Endodermal cell (in vitro differentiated cells): ENCODE measurements around the gene NARS2. TPM values are rescaled to one million over a fixed set of nuclear protein-coding genes. Genes with fewer than 3 reads are reported as not detected.
"Not testable (repeated sequence)": the region's sequence is repeated elsewhere in the genome, so short reads cannot be mapped to it uniquely, and the experiment has no call there.

Experiments used
- DNase-seq: peaks from one replicate; pipeline ENCODE4 v3.0.0-alpha.2; 2017
- H3K27ac ChIP-seq: 2 replicates; pipeline ENCODE4 v1.5.1; 2013; ENCODE audit warnings: mild to moderate bottlenecking, low read depth, low read length, moderate library complexity
- H3K27me3 ChIP-seq: 2 replicates; pipeline ENCODE4 v1.6.1; 2013; ENCODE audit warnings: mild to moderate bottlenecking, low read length, moderate library complexity; ENCODE audit not compliant: insufficient read depth, control insufficient read depth, poor library complexity, severe bottlenecking
- H3K36me3 ChIP-seq: 2 replicates; pipeline ENCODE4 v1.7.0; 2013; ENCODE audit warnings: mild to moderate bottlenecking, low read length, moderate library complexity; ENCODE audit not compliant: control insufficient read depth, insufficient read depth
- H3K4me1 ChIP-seq: one replicate; pipeline ENCODE4 v1.7.0; 2013; ENCODE audit warnings: low read length; ENCODE audit not compliant: control insufficient read depth, insufficient read depth
- H3K4me3 ChIP-seq: 2 replicates; pipeline ENCODE4 v1.5.1; 2013; ENCODE audit warnings: mild to moderate bottlenecking, low read length, moderate library complexity
- H3K9ac ChIP-seq: 2 replicates; pipeline ENCODE4 v1.6.1; 2013; ENCODE audit warnings: mild to moderate bottlenecking, low read length, moderate library complexity; ENCODE audit not compliant: poor library complexity, severe bottlenecking; ENCODE audit errors: extremely low read depth
- H3K9me3 ChIP-seq: 2 replicates; pipeline ENCODE4 v1.6.1; 2013; ENCODE audit warnings: mild to moderate bottlenecking, low read length, moderate library complexity; ENCODE audit not compliant: control insufficient read depth
- H3K27ac Mint-ChIP-seq: 2 replicates; pipeline ENCODE4 v1.8.0; 2020; ENCODE audit warnings: mixed read lengths
- H3K27me3 Mint-ChIP-seq: 2 replicates; pipeline ENCODE4 v1.8.0; 2021; ENCODE audit warnings: mild to moderate bottlenecking, mixed read lengths; ENCODE audit not compliant: insufficient read depth
- H3K36me3 Mint-ChIP-seq: 2 replicates; pipeline ENCODE4 v1.8.0; 2020; ENCODE audit warnings: low read depth, mixed read lengths
- H3K4me1 Mint-ChIP-seq: 2 replicates; pipeline ENCODE4 v1.8.0; 2020; ENCODE audit warnings: mixed read lengths
- H3K4me3 Mint-ChIP-seq: 2 replicates; pipeline ENCODE4 v1.8.0; 2020; ENCODE audit warnings: mild to moderate bottlenecking, moderate library complexity, mixed read lengths
- H3K9me3 Mint-ChIP-seq: 2 replicates; pipeline ENCODE4 v1.8.0; 2020; ENCODE audit warnings: mild to moderate bottlenecking, mixed read lengths
- CTCF ChIP-seq: fragments of 200-600 bp; sonication (generic); conservative IDR thresholded peaks from 2 replicates; pipeline ENCODE4 v1.5.0; 2021; ENCODE audit warnings: antibody characterized with exemption, mild to moderate bottlenecking
- WGBS, 2 experiments: methylation state at CpG; one replicate each; pipeline versions ENCODE4 v1.1.5 to v1.1.7; 2013; ENCODE audit warnings: missing lambda C conversion rate in 2 of 2, mixed read lengths in 1 of 2; ENCODE audit not compliant: insufficient coverage in 1 of 2, insufficient read length in 1 of 2; 5-methylcytosine and 5-hydroxymethylcytosine counted together
- total RNA-seq, 2 donors: library from RNA; stranded (reverse); fragmentation: NEBNext Ultra II Directional in 1 of 2; extraction: Animal tissue kit (Norgen Biotek cat#: 25700) in 1 of 2; gene quantifications; 2 replicates in 1 of 2; 3 replicates in 1 of 2; pipeline ENCODE4 v1.2.1, GENCODE V29; 2021

The NARS2 gene
- total RNA-seq, 2 donors from 2014 or later = 45.8 to 53.7 TPM

- H3K27ac ChIP-seq = no peak overlapping the region
- H3K4me1 Mint-ChIP-seq = peaks cover 4% of the 10 kb centered on the region
- no peaks in the 10 kb centered on the region for H3K27me3 Mint-ChIP-seq
- no peak overlapping the region for H3K4me3 ChIP-seq
- H3K9me3 Mint-ChIP-seq = peaks cover 5% of the 10 kb centered on the region
- no peak for DNase-seq
- peaks cover 2% of the 10 kb centered on the region for H3K4me1 ChIP-seq
- H3K4me3 Mint-ChIP-seq = no peak overlapping the region
- H3K9me3 ChIP-seq = no peaks in the 10 kb centered on the region
- no peak overlapping the region for H3K9ac ChIP-seq
- no peak for TF ChIP-seq CTCF
- no peaks in the 10 kb centered on the region for H3K27me3 ChIP-seq
- WGBS, 2 experiments = 96 to 97% methylated on average over 13 to 19 of the region's 19 CpGs
- H3K36me3 ChIP-seq = peaks cover 58% of the 10 kb centered on the region
- H3K36me3 Mint-ChIP-seq = peaks cover 54% of the 10 kb centered on the region
- H3K27ac Mint-ChIP-seq = no peak overlapping the region
These were observed 109.3 kb downstream of the NARS2 start for GRCh38 chr11:78465169-78465942.

- H3K9me3 Mint-ChIP-seq, H3K27ac ChIP-seq, H3K9me3 ChIP-seq, H3K27ac Mint-ChIP-seq, DNase-seq, H3K4me1 Mint-ChIP-seq, H3K4me3 ChIP-seq, H3K27me3 ChIP-seq, H3K9ac ChIP-seq, H3K27me3 Mint-ChIP-seq, H3K4me1 ChIP-seq, H3K4me3 Mint-ChIP-seq: not testable (repeated sequence)
- H3K36me3 Mint-ChIP-seq = peaks cover 59% of the 10 kb centered on the region
- 95 to 100% methylated on average over 1 to 14 of the region's 14 CpGs for WGBS, 2 experiments
- H3K36me3 ChIP-seq = peaks cover 64% of the 10 kb centered on the region
These were observed 109.9 kb downstream of the NARS2 start for GRCh38 chr11:78464787-78465168.

- Histone ChIP-seq H3K9ac (no peak overlapping the region), H3K27me3 (no peaks in the 10 kb centered on the region), H3K36me3 (peaks cover 67% of the 10 kb centered on the region), H3K27ac (no peak overlapping the region), H3K4me1 (peaks cover 5% of the 10 kb centered on the region), H3K4me3 (no peak overlapping the region), H3K9me3 (no peaks in the 10 kb centered on the region)
- peaks cover 2% of the 10 kb centered on the region for H3K9me3 Mint-ChIP-seq
- WGBS, 2 experiments = 97 to 100% methylated on average over 1 of the region's 1 CpG
- H3K36me3 Mint-ChIP-seq = peaks cover 59% of the 10 kb centered on the region
- no peaks in the 10 kb centered on the region for H3K4me1 Mint-ChIP-seq
- TF ChIP-seq CTCF = no peak
- no peaks in the 10 kb centered on the region for H3K27me3 Mint-ChIP-seq
- H3K4me3 Mint-ChIP-seq = no peak overlapping the region
- DNase-seq = no peak
- H3K27ac Mint-ChIP-seq = peak overlapping the region; percentile 2
These were observed 114.2 kb downstream of the NARS2 start for GRCh38 chr11:78460471-78460870.
